Ovary (tissue), 9 donors: ENCODE measurements around the gene FOLR2. TPM values are rescaled to one million over a fixed set of nuclear protein-coding genes. Genes with fewer than 3 reads are reported as not detected.
"Not testable (repeated sequence)": the region's sequence is repeated elsewhere in the genome, so short reads cannot be mapped to it uniquely, and the experiment has no call there.

Experiments
- DNase-seq, 5 donors: peaks; one replicate each; pipeline ENCODE4 v3.0.0-alpha.2; 2019 to 2020
- H3K27ac ChIP-seq, 2 donors: fragments of 200-600 bp; one replicate each; pipeline versions ENCODE4 v1.5.1 to v1.8.0; 2019 to 2022
- H3K27me3 ChIP-seq: fragments of 200-600 bp; one replicate; pipeline ENCODE4 v1.8.0; 2022
- H3K36me3 ChIP-seq: fragments of 200-600 bp; sonication (generic); one replicate; pipeline ENCODE4 v1.5.1; 2019
- H3K4me1 ChIP-seq: one replicate; pipeline ENCODE4 v1.8.1; 2013; ENCODE audit warnings: mild to moderate bottlenecking, moderate library complexity; ENCODE audit not compliant: insufficient read depth
- H3K4me3 ChIP-seq: fragments of 200-600 bp; sonication (generic); one replicate; pipeline ENCODE4 v1.5.1; 2017
- H3K9me3 ChIP-seq, 2 donors: fragments of 200-600 bp in 1 of 2; sonication (generic) in 1 of 2; one replicate each; pipeline versions ENCODE4 v1.5.1 to v1.8.1; 2013 to 2019; ENCODE audit warnings: mild to moderate bottlenecking in 1 of 2, moderate library complexity in 1 of 2
- EP300 ChIP-seq: sonication (generic); formaldehyde crosslinking; IDR thresholded peaks from one replicate; pipeline ENCODE4 v1.6.1; 2017; ENCODE audit warnings: antibody characterized with exemption
- POLR2A ChIP-seq: fragments of 450-650 bp; IDR thresholded peaks from one replicate; pipeline ENCODE4 v1.6.1; 2017; ENCODE audit warnings: antibody characterized with exemption, mild to moderate bottlenecking, moderate library complexity
- WGBS, 3 donors: extraction: QIAGEN DNeasy Blood & Tissue Kit in 1 of 3; methylation state at CpG; one replicate each; pipeline versions ENCODE4 v1.1.5 to v1.1.7; 2013 to 2017; 5-methylcytosine and 5-hydroxymethylcytosine counted together
- intact Hi-C, 4 donors: fragments of 100-400 bp; cut with DNase I; formaldehyde crosslinking; loops; one replicate each; pipeline versions ENCODE4 v1.11.0 to v1.15.1; 2022 to 2023
- polyA plus RNA-seq, 2 donors: library from polyadenylated mRNA; stranded (reverse); fragments of 200-250 nt in 1 of 2; fragments of 350-450 nt in 1 of 2; fragmentation: Illumina TruSeq in 1 of 2; extraction: RNeasy Lipid Tissue Mini Kit (QIAGEN cat#74804) in 1 of 2; gene quantifications; one replicate each; pipeline ENCODE4 v1.2.3, GENCODE V29; 2013 to 2014
- total RNA-seq, 7 donors: library from RNA; depleted of rRNA in 2 of 7; stranded (reverse); fragments of >200 nt in 2 of 7; fragmentation: NEBNext Ultra II Directional in 3 of 7; extraction: Animal tissue kit (Norgen Biotek cat#: 25700) in 3 of 7; gene quantifications; one replicate each; pipeline versions ENCODE4 v1.1.0 to v1.2.4, GENCODE V29; 2016 to 2023
- TF ChIP-seq, protein P1 (sequence below), 3 donors: fragments of 450-650 bp in 2 of 3; fragments of 200-600 bp in 1 of 3; IDR thresholded peaks; one replicate each; pipeline versions ENCODE4 v1.5.1 to v1.8.0; 2016 to 2022; ENCODE audit warnings: antibody characterized with exemption in 3 of 3, mild to moderate bottlenecking in 1 of 3
- donor health status: DM: no; HTN: no; CAD: no; lungs with moderate emphysema.
- donor health status: DM: no; HTN: no; CAD: no.
- donor health status: Bipolar disorder and iron deficiency.
- donor health status: DM: yes; HTN: yes; CAD: no.
- donor health status: DM: no; HTN: no; CAD: no.
- donor health status: DM: yes; HTN: yes; CAD: no.

The FOLR2 gene
- total and polyA plus RNA-seq, 9 donors, result 2.4 to 45.7 (median 10.1) TPM

DNA sequence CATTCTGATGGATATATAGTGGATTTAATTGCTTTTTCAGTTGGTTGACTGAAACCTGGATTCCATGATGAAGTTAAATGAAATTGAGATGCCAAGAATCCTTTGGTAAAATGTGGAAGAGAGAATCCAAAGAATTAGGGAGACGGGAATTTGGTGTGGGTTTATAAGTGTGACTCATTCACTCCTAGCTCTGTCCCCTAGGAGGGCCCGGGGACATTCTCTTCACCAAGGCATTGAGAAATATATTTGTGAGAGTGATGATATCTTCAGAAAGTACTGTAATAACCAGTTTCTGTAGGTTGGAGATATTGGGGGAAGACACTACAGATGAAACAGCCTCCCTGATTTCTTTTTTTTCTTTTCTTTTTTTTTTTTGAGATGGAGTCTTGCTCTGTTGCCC is 41.0 kb downstream of the FOLR2 start:
- H3K27me3 ChIP-seq, result no peaks in the 10 kb centered on the region
- H3K4me3 ChIP-seq, result no peak overlapping the region
- H3K9me3 ChIP-seq, result no peaks in the 10 kb centered on the region
- TF ChIP-seq POLR2A, result no peak
- TF ChIP-seq, protein P1, sequence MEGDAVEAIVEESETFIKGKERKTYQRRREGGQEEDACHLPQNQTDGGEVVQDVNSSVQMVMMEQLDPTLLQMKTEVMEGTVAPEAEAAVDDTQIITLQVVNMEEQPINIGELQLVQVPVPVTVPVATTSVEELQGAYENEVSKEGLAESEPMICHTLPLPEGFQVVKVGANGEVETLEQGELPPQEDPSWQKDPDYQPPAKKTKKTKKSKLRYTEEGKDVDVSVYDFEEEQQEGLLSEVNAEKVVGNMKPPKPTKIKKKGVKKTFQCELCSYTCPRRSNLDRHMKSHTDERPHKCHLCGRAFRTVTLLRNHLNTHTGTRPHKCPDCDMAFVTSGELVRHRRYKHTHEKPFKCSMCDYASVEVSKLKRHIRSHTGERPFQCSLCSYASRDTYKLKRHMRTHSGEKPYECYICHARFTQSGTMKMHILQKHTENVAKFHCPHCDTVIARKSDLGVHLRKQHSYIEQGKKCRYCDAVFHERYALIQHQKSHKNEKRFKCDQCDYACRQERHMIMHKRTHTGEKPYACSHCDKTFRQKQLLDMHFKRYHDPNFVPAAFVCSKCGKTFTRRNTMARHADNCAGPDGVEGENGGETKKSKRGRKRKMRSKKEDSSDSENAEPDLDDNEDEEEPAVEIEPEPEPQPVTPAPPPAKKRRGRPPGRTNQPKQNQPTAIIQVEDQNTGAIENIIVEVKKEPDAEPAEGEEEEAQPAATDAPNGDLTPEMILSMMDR (IDR thresholded peaks at IDR 0.05), result no peak
- H3K4me1 ChIP-seq, result no peaks in the 10 kb centered on the region
- no peak overlapping the region for H3K27ac ChIP-seq
- no peak for DNase-seq
- 79 to 81% (median 79%) methylated on average over 2 of the region's 2 CpGs for WGBS, 3 donors
- intact Hi-C loops, result no loop called here
- H3K36me3 ChIP-seq, result no peaks in the 10 kb centered on the region

DNA sequence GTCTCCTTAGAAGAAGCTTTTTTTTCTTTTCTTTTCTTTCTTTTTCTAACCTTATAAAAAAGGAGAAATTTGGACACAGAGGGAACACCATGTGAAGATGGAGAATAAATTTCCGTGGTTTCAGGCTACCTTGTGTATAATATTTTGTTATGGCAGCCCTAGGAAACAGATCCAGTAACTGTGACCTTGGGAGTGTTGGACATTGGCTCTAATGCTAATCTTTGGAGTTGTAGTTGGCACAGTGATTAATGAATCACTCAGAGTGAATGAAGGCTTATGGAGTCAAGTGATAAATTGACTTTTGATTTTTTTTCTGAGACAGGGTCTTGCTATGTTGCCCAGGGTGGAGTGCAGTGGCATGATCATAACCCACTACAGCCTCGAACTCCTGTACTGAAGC is 42.9 kb downstream of the FOLR2 start:
- Histone ChIP-seq H3K27ac (no peak overlapping the region), H3K9me3 (no peaks in the 10 kb centered on the region), H3K4me1 (no peaks in the 10 kb centered on the region), H3K27me3 (no peaks in the 10 kb centered on the region), H3K36me3 (no peaks in the 10 kb centered on the region), H3K4me3 (no peak overlapping the region)
- intact Hi-C loops, result no loop called here
- WGBS, 3 donors, result 76 to 80% (median 78%) methylated on average over 2 of the region's 2 CpGs
- no peak for TF ChIP-seq POLR2A
- TF ChIP-seq, protein P1 (IDR thresholded peaks at IDR 0.05), result no peak
- DNase-seq, result no peak

DNA sequence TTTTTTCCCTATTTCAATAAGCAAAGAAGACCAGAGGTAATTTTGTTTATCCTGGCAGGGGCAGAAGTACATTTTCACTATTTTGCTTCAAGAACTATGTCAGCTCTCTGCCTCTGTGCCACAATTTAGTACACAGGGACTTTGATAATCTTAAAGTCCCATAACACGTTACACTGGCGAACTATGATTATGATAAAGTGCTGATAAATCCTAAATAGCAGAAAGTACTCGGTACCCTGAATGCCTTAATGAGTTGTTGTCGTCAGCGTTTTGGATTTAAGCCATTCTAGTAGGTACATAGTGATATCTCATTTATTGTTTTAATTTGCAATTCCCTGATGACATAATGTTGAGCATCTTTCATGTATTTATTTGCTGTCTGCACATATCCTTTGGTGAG is 44.0 kb downstream of the FOLR2 start:
- no peak for TF ChIP-seq EP300
- no peak for TF ChIP-seq POLR2A
- TF ChIP-seq, protein P1 (IDR thresholded peaks at IDR 0.05), result no peak
- Histone ChIP-seq H3K27ac (no peak overlapping the region), H3K4me3 (no peak overlapping the region), H3K4me1 (no peaks in the 10 kb centered on the region), H3K36me3 (no peaks in the 10 kb centered on the region), H3K27me3 (no peaks in the 10 kb centered on the region), H3K9me3 (no peaks in the 10 kb centered on the region)
- 26 to 51% (median 30%) methylated on average over 5 of the region's 5 CpGs for WGBS, 3 donors
- no peak for DNase-seq
- intact Hi-C loops, result no loop called here

DNA sequence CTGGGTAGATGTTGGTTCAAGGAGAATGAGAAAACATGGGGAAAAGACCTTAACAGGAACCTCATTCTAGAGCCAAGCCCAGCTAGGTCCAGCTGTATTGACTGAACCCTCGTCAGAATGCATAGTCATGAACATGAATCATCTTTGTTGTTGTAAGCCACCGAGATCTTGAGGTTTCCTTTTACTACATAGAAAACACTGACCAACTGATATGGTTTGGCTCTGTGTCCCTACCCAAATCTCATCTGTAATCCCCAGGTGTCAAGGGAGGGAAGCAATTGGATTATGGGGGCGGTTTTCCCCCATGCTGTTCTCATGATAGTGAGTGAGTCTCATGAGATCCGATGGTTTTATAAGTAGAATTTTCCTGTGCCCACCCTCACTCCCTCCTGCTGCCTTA is 46.8 kb downstream of the FOLR2 start:
- Histone ChIP-seq H3K4me1 (no peaks in the 10 kb centered on the region), H3K4me3 (no peak overlapping the region), H3K27me3 (no peaks in the 10 kb centered on the region), H3K9me3 (no peaks in the 10 kb centered on the region), H3K36me3 (no peaks in the 10 kb centered on the region), H3K27ac (no peak overlapping the region)
- intact Hi-C loops, result no loop called here
- no peak for DNase-seq
- TF ChIP-seq, protein P1 (IDR thresholded peaks at IDR 0.05), result no peak
- no peak for TF ChIP-seq POLR2A
- TF ChIP-seq EP300, result no peak
- 55 to 62% (median 60%) methylated on average over 4 of the region's 4 CpGs for WGBS, 3 donors

DNA sequence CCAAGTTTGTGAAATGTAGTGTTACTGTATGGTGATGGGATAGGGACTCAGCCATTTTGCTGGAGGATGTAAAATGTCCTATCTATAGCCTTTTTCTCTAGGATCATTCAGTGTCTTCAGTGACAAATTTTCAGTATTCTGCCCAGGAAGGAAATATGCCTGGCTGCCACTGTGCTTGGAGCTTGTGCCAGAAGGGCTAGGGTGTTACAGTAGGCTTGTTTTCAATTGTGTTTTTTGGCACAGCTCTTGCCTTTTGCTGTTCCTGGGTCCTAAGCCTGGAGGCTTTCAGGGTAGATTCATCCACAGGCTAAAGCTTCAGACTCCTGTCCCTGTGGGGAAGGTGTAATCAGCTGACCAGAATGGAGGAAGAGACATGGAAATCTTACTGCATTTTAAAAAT is 49.4 kb downstream of the FOLR2 start:
- Histone ChIP-seq H3K36me3 (no peaks in the 10 kb centered on the region), H3K27ac (no peak overlapping the region), H3K27me3 (no peaks in the 10 kb centered on the region), H3K4me1 (no peaks in the 10 kb centered on the region), H3K9me3 (no peaks in the 10 kb centered on the region), H3K4me3 (no peak overlapping the region)
- TF ChIP-seq POLR2A (no peak), EP300 (no peak)
- TF ChIP-seq, protein P1 (IDR thresholded peaks at IDR 0.05), result no peak
- intact Hi-C loops, result no loop called here
- no peak for DNase-seq

DNA sequence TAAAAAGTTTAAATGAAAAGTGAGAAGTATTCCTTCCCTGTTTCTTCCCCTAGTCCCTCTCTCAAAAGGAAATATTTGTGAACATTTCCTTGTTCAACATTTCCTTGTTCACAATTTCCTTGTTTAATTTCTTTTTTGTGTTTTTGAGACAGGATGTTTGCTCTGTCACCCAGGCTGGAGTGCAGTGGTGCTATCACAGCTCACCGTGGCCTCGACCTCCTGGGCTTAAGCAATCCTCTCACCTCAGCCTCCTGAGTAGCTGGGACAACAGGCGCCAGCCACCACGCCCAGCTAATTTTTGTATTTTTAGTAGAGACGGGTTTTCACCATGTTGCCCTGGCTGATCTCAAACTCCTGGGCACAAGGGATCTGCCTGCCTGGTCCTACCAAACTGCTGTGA is 50.4 kb downstream of the FOLR2 start:
- DNase-seq, H3K4me1 ChIP-seq, intact Hi-C loops, H3K27ac ChIP-seq, H3K4me3 ChIP-seq, H3K9me3 ChIP-seq, H3K27me3 ChIP-seq, H3K36me3 ChIP-seq: not testable (repeated sequence)
- 80 to 84% (median 82%) methylated on average over 5 of the region's 5 CpGs for WGBS, 3 donors
